Measurements from ENCODE around the gene SCYGR7. TPM values are rescaled to one million over a fixed set of nuclear protein-coding genes. Genes with fewer than 3 reads are reported as not detected.
"Not testable (repeated sequence)": the region's sequence is repeated elsewhere in the genome, so short reads cannot be mapped to it uniquely, and the experiment has no call there.

The SCYGR7 gene
- total and polyA plus RNA-seq, 2 experiments from 2014 or later = not detected

DNA sequence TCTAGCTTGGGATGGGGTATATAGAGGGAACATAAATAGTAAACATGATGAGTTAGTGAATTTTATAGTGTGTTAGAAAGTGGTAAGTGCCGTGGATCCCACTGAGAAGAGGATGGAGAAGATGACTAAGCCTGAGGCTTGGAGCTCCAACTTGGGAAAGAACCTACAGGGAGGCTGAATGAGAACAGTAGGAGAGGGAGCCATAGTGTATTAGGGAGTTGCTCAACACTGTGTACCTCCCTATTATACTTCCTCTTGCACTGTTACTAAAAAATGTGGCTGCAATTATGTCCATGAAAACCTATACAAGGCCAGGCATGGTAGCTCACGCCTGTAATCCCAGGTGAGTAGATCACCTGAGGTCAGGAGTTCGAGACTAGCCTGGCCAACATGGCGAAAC, 7.5 kb upstream of the SCYGR7 start (continued):
- TF ChIP-seq, protein P1, sequence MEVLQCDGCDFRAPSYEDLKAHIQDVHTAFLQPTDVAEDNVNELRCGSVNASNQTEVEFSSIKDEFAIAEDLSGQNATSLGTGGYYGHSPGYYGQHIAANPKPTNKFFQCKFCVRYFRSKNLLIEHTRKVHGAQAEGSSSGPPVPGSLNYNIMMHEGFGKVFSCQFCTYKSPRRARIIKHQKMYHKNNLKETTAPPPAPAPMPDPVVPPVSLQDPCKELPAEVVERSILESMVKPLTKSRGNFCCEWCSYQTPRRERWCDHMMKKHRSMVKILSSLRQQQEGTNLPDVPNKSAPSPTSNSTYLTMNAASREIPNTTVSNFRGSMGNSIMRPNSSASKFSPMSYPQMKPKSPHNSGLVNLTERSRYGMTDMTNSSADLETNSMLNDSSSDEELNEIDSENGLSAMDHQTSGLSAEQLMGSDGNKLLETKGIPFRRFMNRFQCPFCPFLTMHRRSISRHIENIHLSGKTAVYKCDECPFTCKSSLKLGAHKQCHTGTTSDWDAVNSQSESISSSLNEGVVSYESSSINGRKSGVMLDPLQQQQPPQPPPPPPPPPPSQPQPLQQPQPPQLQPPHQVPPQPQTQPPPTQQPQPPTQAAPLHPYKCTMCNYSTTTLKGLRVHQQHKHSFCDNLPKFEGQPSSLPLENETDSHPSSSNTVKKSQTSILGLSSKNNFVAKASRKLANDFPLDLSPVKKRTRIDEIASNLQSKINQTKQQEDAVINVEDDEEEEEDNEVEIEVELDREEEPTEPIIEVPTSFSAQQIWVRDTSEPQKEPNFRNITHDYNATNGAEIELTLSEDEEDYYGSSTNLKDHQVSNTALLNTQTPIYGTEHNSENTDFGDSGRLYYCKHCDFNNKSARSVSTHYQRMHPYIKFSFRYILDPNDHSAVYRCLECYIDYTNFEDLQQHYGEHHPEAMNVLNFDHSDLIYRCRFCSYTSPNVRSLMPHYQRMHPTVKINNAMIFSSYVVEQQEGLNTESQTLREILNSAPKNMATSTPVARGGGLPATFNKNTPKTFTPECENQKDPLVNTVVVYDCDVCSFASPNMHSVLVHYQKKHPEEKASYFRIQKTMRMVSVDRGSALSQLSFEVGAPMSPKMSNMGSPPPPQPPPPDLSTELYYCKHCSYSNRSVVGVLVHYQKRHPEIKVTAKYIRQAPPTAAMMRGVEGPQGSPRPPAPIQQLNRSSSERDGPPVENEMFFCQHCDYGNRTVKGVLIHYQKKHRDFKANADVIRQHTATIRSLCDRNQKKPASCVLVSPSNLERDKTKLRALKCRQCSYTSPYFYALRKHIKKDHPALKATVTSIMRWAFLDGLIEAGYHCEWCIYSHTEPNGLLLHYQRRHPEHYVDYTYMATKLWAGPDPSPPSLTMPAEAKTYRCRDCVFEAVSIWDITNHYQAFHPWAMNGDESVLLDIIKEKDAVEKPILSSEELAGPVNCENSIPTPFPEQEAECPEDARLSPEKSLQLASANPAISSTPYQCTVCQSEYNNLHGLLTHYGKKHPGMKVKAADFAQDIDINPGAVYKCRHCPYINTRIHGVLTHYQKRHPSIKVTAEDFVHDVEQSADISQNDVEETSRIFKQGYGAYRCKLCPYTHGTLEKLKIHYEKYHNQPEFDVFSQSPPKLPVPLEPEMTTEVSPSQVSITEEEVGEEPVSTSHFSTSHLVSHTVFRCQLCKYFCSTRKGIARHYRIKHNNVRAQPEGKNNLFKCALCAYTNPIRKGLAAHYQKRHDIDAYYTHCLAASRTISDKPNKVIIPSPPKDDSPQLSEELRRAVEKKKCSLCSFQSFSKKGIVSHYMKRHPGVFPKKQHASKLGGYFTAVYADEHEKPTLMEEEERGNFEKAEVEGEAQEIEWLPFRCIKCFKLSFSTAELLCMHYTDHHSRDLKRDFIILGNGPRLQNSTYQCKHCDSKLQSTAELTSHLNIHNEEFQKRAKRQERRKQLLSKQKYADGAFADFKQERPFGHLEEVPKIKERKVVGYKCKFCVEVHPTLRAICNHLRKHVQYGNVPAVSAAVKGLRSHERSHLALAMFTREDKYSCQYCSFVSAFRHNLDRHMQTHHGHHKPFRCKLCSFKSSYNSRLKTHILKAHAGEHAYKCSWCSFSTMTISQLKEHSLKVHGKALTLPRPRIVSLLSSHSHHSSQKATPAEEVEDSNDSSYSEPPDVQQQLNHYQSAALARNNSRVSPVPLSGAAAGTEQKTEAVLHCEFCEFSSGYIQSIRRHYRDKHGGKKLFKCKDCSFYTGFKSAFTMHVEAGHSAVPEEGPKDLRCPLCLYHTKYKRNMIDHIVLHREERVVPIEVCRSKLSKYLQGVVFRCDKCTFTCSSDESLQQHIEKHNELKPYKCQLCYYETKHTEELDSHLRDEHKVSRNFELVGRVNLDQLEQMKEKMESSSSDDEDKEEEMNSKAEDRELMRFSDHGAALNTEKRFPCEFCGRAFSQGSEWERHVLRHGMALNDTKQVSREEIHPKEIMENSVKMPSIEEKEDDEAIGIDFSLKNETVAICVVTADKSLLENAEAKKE (CRISPR knock-in tag; IDR thresholded peaks at IDR 0.05) = no peak
- no peak for TF ChIP-seq EZH2phosphoT487 (IDR thresholded peaks at IDR 0.05; ENCODE audit: unreplicated experiment)
- no peak for TF ChIP-seq JUNB (IDR thresholded peaks at IDR 0.05; ENCODE audit: unreplicated experiment)
- TF ChIP-seq EZH2 (IDR thresholded peaks at IDR 0.05; ENCODE audit: low read depth, unreplicated experiment) = no peak

DNA sequence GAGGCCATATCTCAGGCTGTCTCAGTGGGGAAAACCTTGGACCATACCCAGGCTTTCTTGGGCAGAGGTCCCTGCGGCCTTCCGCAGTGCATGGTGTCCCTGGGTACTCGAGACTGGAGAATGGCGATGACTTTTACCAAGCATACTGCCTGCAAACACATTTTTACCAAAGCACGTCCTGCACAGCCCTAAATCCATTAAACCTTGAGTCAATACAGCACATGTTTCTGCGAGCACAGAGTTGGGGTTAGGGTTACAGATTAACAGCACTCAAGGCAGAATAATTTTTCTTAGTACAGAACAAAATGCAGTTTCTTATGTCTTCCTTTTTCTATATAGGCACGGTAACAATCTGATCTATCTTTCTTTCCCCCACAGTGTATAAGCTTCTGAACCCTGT, 5.3 kb upstream of the SCYGR7 start:
- not testable (repeated sequence) for H3K27ac ChIP-seq (ENCODE audit: low read depth); H3K27ac Mint-ChIP-seq; H3K36me3 ChIP-seq (ENCODE audit: insufficient read depth); H3K27me3 Mint-ChIP-seq (ENCODE audit: insufficient read depth, low read depth, poor library complexity); H3K9me2 ChIP-seq (ENCODE audit: insufficient read depth); DNase-seq (ENCODE audit: low spot score); H3K9me3 Mint-ChIP-seq; H3K4me1 Mint-ChIP-seq; H3K4me3 ChIP-seq; H4K20me1 ChIP-seq (replicated peaks; ENCODE audit: insufficient read depth); H3K4me2 ChIP-seq; H2AFZ ChIP-seq; H3K4me1 ChIP-seq (ENCODE audit: insufficient read depth); H3K27me3 ChIP-seq (ENCODE audit: insufficient read depth); H3K36me3 Mint-ChIP-seq (ENCODE audit: low read depth); H3K4me3 Mint-ChIP-seq; H3K79me2 ChIP-seq (replicated peaks; ENCODE audit: insufficient read depth); ATAC-seq; H3F3A ChIP-seq (replicated peaks; ENCODE audit: low read depth)

Measured in GM23338 (cell line).